CD4-positive, alpha-beta T cell treated with Interleukin-2 at 100 ng/mL for 4 hours (primary cell): Measurements from ENCODE around the gene GDF2.

ENCODE experiments used
- DNase-seq: peaks from one replicate; pipeline ENCODE4 v3.0.0-alpha.2; 2020; ENCODE audit warnings: low spot score

The GDF2 gene

GRCh38 chr10:47369251-47369894, 47.1 kb downstream of the GDF2 start:
- no peak for DNase-seq

DNA sequence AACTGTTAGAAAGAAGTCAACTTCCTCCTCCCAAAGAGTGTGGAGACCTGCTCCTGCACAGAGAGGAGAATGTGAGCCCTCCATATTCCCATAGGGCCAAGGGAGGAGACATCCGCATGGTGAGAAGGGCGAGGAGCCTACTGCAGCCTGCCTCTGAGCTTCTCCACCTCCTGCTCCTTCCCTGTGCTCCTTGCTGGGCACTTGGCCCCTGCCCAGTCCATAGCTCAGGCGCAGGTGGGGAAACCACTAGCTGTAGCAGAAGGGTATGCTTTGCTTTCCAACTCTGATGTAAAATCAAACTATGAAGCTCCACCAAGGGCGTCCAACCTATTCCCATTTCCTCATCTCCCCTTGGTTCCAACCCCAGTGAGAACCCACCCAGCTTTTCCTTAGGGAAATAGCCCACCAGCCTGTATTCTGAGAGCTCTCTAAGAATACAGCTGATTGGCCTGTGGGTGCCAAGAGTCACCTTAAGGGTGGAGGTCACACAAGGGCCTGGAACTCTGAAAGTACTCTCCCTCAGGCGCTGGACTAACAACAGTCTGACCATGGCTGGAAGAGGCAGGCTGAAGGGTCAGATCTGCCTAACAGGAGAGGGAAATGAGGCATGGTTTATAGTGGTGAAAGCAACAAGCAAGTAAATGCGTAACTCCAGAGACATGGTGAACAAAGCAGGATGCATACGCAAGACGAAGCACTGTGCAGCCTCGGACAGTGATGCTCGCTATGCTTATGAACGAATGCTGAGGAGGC, 47.9 kb downstream of the GDF2 start:
- no peak for DNase-seq

DNA sequence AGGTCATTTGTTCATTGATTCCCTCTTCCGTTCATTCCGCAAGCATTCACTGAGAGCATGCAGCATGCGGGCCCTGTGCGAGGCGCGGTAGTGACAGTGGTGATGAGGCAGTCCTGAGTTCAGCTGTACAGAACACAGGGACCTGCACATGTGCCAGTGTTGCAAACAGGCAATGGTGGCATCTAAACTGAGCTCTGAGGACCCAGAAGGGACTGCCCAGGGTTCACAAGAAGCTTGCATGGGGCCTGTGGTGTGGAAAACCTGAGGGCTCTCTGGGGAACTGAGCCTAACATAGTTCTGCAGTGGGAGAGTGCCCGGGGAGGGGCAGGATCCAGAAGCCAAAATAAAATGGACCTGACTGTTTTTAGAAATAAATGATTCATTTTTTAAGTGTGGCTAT, 48.6 kb downstream of the GDF2 start:
- DNase-seq, result no peak

DNA sequence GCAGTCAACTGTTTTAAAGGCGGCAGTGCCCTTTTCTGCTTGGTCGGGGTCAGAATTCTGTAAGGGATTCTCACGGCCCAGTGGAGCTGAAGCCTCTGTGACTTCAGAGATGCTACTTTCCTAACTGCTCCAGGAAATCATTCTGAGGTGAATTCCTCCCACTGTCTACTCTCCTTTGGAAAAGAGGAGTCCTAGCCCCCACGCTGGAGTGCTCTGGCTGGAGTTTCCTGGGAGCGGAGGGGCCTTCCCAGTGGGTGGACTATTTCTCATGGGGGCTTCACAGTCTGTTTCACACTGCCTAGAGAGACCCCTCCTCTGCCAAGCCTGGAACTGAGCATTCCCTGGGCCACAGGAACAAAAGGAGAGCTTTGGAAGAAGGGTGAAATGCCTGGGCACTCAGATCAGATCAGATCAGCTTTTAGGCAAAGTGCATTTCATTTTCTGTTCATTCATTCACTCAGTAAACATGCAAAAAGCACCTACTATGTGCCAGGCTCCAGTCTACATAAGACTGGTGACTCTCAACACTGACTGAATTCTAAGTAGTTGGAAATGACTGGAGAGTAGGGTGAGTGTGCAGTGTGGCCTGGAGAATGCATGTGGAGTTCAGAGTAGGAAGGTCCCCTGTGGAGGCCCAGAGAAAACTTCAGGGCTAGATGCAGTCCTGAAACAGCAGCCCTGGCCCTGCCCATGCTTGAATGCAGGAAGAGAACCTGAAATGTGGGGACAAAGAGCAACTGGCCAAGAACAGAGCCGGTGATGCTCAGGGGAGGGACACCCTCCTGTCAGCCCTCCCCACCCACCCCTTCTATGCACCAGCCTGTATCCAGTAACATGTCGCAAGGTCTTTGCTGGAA, 49.6 kb downstream of the GDF2 start:
- DNase-seq, result no peak

- DNase-seq, result no peak
These were observed 50.5 kb downstream of the GDF2 start for GRCh38 chr10:47372726-47373125.

DNA sequence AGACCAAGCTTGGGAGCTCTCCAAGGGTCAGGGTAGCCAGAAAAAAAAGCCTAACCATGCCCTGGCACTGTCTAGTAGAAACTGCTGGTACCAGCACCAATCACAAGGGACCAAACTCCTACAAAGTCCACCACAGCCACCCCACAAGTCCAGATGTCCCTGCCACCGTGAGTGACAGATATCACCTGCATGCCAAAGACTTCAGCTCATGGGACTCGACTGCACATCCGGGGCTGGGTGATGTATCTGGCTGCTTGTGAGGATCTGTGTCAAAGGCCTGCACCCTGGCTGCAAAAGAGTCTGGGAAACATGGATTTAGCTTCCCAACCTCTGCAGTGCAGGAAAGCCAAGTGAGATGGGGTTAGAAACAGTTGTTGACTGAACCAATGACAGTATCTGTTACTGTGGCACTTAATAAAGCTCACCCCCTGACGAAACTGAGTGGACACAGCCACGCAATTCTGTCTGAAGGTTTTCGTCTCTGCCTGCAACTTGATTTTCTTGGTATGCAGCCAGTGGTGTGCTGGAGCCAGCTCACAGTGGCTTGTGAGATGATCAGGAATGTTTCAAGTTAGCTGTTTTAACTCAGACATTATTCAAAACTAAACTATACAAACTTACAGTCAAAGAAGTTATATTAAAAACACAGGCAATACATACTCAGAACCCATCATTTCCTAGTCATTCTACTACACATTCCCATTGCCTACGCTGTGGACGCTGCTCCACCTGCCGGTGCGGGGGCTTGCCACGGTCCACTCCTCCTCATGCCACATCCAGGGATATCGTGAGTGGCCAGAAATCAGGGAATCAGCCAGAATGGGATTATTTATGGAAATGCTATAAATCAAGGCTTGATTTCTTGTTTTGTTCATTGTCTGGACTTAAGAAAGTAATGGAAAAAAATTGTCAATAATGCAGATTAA, 52.6 kb downstream of the GDF2 start:
- DNase-seq, result no peak

DNA sequence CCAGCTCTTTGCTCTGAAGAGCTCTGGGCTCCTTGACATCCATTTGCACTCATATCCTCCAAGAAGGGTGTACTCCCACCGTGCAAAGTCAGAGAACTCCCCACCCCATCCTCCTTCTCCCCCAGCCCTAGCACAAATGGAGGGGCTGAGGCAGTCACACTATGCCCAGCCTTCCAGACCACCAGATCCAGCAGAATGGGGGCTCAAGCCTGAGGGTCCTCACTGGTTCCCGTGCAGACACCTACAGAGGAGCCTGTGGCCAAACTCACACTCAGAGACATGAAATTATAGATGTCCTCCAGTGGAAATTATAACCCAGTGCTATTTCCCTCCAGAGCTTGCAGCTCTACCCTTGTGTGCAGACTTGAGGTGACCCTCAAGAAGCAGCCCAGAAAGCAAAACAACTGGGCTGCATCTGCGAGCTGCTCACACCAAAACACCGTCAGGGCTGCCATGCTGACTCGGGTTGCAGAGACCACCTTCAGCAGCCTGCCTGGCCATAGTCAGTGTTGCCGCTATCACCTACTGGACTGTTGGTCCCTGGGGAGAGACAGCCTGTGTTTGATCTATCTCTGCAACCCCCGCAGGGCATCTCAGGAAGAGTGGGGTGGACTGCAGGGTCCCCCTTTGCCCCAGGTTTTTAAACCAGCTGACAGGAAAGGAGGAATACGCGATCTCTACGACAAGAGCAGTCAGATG, 54.4 kb downstream of the GDF2 start:
- no peak for DNase-seq
